ENCODE measurements around the gene CPNE7. TPM values are rescaled to one million over a fixed set of nuclear protein-coding genes. Genes with fewer than 3 reads are reported as not detected.
"Not testable (repeated sequence)": the region's sequence is repeated elsewhere in the genome, so short reads cannot be mapped to it uniquely, and the experiment has no call there.

CPNE7 gene
- total and polyA plus RNA-seq, 5 donors from 2014 or later = 0.11 to 0.81 (median 0.59) TPM; not detected in 1

DNA sequence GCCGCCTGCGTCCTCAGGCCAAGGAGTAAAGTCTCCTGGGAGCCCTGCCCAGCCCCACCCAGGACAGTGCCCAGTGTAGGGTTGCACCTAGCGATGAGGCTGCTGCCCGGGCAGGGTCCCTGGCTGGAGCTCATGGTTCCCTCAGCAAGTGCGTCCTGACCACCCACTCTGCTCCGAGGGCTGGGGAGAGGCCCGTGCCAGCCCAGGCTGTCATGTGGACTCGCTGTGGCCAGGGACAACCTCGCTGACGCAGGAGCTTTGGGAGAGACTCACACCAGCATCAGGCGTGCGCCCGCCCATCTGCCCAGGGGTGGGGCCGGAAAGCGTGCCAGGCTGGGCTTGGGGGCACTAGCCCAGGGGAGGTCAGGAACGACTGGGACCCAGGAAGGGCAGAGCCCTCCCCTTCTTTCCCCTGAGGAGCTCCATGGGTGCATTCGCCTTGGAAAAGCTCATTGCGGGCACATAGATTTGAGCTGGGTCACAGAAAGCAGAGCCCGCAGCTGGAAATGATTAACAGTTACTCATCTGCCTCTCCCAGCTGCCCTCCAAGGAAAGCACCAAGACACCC is 57.6 kb downstream of the CPNE7 start:
- Mint-ChIP-seq H3K4me1 (no peaks in the 10 kb centered on the region), H3K27me3 (no peaks in the 10 kb centered on the region), H3K36me3 (no peaks in the 10 kb centered on the region), H3K4me3 (no peak overlapping the region), H3K27ac (no peak overlapping the region), H3K9me3 (peaks cover 0 to 1% (median 0%) of the 10 kb centered on the region in 7 donors)
- Histone ChIP-seq H3K9me3 (ENCODE audit: control insufficient read depth in 2 of 2, low read length in 2 of 2) (no peaks in the 10 kb centered on the region), H3K4me1 (ENCODE audit: control insufficient read depth, insufficient read depth, low read length, poor library complexity, severe bottlenecking) (no peaks in the 10 kb centered on the region), H3K27me3 (ENCODE audit: control insufficient read depth, insufficient read depth, low read length) (no peaks in the 10 kb centered on the region), H3K4me3 (ENCODE audit: low read depth, low read length) (no peak overlapping the region), H3K36me3 (ENCODE audit: control insufficient read depth, insufficient read depth, low read length) (no peaks in the 10 kb centered on the region), H3K27ac (ENCODE audit: insufficient read depth, low read length, poor library complexity, severe bottlenecking) (no peak overlapping the region)
- no peak for ATAC-seq (ENCODE audit: low read depth in 2 of 2)
- DNase-seq = no peak

DNA sequence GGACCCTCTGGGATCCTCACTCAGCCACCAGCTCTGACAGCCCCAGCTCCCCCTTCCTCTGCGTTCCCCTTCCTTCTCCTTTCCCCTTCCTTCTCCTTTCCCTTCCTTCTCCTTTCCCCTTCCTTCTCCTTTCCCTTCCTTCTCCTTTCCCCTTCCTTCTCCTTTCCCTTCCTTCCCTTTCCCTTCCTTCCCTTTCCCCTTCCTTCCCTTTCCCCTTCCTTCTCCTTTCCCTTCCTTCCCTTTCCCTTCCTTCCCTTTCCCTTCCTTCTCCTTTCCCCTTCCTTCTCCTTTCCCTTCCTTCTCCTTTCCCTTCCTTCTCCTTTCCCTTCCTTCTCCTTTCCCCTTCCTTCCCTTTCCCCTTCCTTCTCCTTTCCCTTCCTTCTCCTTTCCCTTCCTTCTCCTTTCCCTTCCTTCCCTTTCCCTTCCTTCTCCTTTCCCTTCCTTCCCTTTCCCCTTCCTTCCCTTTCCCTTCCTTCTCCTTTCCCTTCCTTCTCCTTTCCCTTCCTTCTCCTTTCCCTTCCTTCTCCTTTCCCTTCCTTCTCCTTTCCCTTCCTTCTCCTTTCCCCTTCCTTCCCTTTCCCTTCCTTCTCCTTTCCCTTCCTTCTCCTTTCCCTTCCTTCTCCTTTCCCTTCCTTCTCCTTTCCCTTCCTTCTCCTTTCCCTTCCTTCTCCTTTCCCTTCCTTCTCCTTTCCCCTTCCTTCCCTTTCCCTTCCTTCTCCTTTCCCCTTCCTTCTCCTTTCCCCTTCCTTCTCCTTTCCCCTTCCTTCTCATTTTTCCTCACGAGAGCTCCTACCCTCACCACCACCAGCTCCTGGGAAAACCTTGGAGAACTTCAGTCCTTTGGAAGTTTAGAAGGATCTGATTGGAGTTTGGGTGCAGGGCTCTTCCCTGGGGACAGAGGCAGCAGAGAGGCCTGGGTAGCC is 59.2 kb downstream of the CPNE7 start:
- not testable (repeated sequence) for H3K36me3 ChIP-seq (ENCODE audit: control insufficient read depth, insufficient read depth, low read length); H3K27me3 Mint-ChIP-seq; H3K9me3 Mint-ChIP-seq; H3K4me1 Mint-ChIP-seq; H3K27ac ChIP-seq (ENCODE audit: insufficient read depth, low read length, poor library complexity, severe bottlenecking); H3K4me1 ChIP-seq (ENCODE audit: control insufficient read depth, insufficient read depth, low read length, poor library complexity, severe bottlenecking); H3K9me3 ChIP-seq (ENCODE audit: control insufficient read depth in 2 of 2, low read length in 2 of 2); H3K4me3 ChIP-seq (ENCODE audit: low read depth, low read length); H3K36me3 Mint-ChIP-seq; ATAC-seq (ENCODE audit: low read depth in 2 of 2); H3K27me3 ChIP-seq (ENCODE audit: control insufficient read depth, insufficient read depth, low read length); H3K4me3 Mint-ChIP-seq; H3K27ac Mint-ChIP-seq
- peak in 1 of 3 donors; percentile 16 for DNase-seq

DNA sequence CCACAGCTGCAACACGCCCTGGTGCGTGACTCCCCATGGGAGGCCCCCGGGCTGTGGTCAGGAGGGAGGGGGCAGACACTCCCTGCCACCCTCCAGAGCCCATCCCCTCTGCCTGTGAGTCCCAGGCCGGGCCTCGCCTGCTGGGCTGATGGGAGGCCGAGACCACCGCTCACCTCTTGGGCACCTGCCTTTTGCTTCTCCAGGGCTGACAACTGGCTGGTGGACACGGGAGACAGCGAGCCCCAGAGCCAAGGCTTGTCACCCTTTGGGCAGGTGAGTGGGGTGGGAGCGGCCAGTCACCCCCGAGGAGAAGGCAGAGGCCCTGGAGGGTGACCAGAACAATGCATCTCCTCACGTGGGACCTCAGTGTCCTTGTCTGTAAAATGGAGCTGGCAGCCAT is 61.1 kb downstream of the CPNE7 start:
- no peaks in the 10 kb centered on the region for H3K36me3 Mint-ChIP-seq
- no peak overlapping the region for H3K4me3 Mint-ChIP-seq
- DNase-seq (no peak), ATAC-seq (ENCODE audit: low read depth in 2 of 2) (no peak)
- peaks cover 6% of the 10 kb centered on the region for H3K4me1 ChIP-seq (ENCODE audit: control insufficient read depth, insufficient read depth, low read length, poor library complexity, severe bottlenecking)
- no peak overlapping the region for H3K4me3 ChIP-seq (ENCODE audit: low read depth, low read length)
- no peak overlapping the region for H3K27ac Mint-ChIP-seq
- H3K4me1 Mint-ChIP-seq = peaks cover 5 to 8% (median 7%) of the 10 kb centered on the region in 4 donors
- H3K27me3 Mint-ChIP-seq = peaks cover 4% of the 10 kb centered on the region
- H3K9me3 Mint-ChIP-seq = peaks cover 0 to 1% (median 0%) of the 10 kb centered on the region in 7 donors
- H3K36me3 ChIP-seq (ENCODE audit: control insufficient read depth, insufficient read depth, low read length) = no peaks in the 10 kb centered on the region
- no peaks in the 10 kb centered on the region for H3K9me3 ChIP-seq (ENCODE audit: control insufficient read depth in 2 of 2, low read length in 2 of 2)
- no peak overlapping the region for H3K27ac ChIP-seq (ENCODE audit: insufficient read depth, low read length, poor library complexity, severe bottlenecking)
- no peaks in the 10 kb centered on the region for H3K27me3 ChIP-seq (ENCODE audit: control insufficient read depth, insufficient read depth, low read length)

DNA sequence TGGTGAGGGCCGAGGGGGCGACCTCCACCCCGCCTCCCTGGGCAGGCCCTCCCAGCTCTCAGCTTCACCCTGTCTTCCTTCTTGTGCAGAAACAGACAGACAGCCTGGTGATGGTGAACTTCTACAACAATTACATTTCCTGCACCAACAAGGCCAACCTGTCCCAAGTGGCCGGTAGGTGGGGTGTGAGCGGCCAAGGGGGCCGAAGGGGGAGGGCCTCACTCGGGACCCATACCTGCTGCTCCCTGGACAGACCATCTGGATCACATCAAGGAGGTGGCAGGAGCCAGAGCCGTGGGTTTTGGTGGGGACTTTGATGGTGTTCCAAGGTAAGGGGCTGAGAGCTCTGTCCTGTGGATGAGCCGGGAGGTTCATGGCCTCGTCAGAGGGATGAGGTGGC is 61.8 kb downstream of the CPNE7 start:
- no peaks in the 10 kb centered on the region for H3K27me3 ChIP-seq (ENCODE audit: control insufficient read depth, insufficient read depth, low read length)
- H3K36me3 ChIP-seq (ENCODE audit: control insufficient read depth, insufficient read depth, low read length) = no peaks in the 10 kb centered on the region
- Mint-ChIP-seq H3K4me1 (peaks cover 5 to 8% (median 7%) of the 10 kb centered on the region in 4 donors), H3K4me3 (peak overlapping the region in 1 of 4 donors; percentile 21), H3K9me3 (peaks cover 0 to 1% (median 0%) of the 10 kb centered on the region in 7 donors), H3K27me3 (peaks cover 4% of the 10 kb centered on the region), H3K36me3 (no peaks in the 10 kb centered on the region), H3K27ac (no peak overlapping the region)
- DNase-seq (no peak), ATAC-seq (ENCODE audit: low read depth in 2 of 2) (no peak)
- H3K4me3 ChIP-seq (ENCODE audit: low read depth, low read length) = no peak overlapping the region
- H3K9me3 ChIP-seq (ENCODE audit: control insufficient read depth in 2 of 2, low read length in 2 of 2) = no peaks in the 10 kb centered on the region
- H3K27ac ChIP-seq (ENCODE audit: insufficient read depth, low read length, poor library complexity, severe bottlenecking) = no peak overlapping the region
- H3K4me1 ChIP-seq (ENCODE audit: control insufficient read depth, insufficient read depth, low read length, poor library complexity, severe bottlenecking) = peaks cover 6% of the 10 kb centered on the region

DNA sequence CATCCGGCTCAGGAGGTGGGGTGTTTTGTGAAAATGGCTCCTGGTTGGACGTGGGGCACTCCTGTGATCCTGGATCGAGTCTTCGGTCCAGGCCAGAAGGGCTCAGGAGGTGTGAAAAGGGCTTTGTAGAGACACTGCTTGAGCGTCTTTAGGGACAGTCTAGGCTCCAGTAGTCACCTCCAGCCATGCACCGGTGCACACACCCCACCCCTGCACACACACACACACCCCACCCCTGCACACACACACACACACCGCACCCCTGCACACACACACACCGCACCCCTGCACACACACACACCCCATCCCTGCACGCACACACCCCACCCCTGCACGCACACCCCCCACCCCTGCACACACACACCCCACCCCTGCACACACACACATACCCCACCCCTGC is 62.9 kb downstream of the CPNE7 start:
- Histone ChIP-seq H3K9me3 (ENCODE audit: control insufficient read depth in 2 of 2, low read length in 2 of 2) (no peaks in the 10 kb centered on the region), H3K4me3 (ENCODE audit: low read depth, low read length) (no peak overlapping the region), H3K36me3 (ENCODE audit: control insufficient read depth, insufficient read depth, low read length) (no peaks in the 10 kb centered on the region), H3K27me3 (ENCODE audit: control insufficient read depth, insufficient read depth, low read length) (no peaks in the 10 kb centered on the region), H3K4me1 (ENCODE audit: control insufficient read depth, insufficient read depth, low read length, poor library complexity, severe bottlenecking) (peaks cover 6% of the 10 kb centered on the region), H3K27ac (ENCODE audit: insufficient read depth, low read length, poor library complexity, severe bottlenecking) (no peak overlapping the region)
- Mint-ChIP-seq H3K27me3 (peaks cover 4% of the 10 kb centered on the region), H3K36me3 (no peaks in the 10 kb centered on the region), H3K4me3 (no peak overlapping the region), H3K9me3 (peaks cover 0 to 1% (median 0%) of the 10 kb centered on the region in 7 donors), H3K27ac (no peak overlapping the region), H3K4me1 (peaks cover 5 to 8% (median 7%) of the 10 kb centered on the region in 4 donors)
- no peak for ATAC-seq (ENCODE audit: low read depth in 2 of 2)
- no peak for DNase-seq

DNA sequence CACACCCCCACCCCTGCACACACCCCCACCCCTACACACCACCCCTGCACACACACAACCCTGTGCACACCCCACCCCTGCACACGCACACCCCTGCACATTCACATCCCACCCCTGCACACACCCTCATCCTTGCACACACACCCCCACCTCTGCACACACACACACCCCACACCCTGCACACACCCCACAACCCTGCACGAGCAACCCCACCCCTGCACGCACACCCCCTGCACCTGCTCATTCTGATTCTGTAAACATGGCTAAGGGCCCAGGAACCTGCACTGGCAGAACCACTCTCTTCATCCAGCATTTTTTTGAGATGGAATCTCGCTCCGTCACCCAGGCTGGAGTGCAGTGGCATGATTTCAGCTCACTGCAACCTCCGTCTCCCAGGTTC is 63.8 kb downstream of the CPNE7 start:
- no peak overlapping the region for H3K27ac ChIP-seq (ENCODE audit: insufficient read depth, low read length, poor library complexity, severe bottlenecking)
- H3K36me3 ChIP-seq (ENCODE audit: control insufficient read depth, insufficient read depth, low read length) = peaks cover 3% of the 10 kb centered on the region
- no peak overlapping the region for H3K4me3 ChIP-seq (ENCODE audit: low read depth, low read length)
- Mint-ChIP-seq H3K4me1 (peaks cover 5 to 8% (median 7%) of the 10 kb centered on the region in 4 donors), H3K9me3 (no peaks in the 10 kb centered on the region), H3K27ac (no peak overlapping the region), H3K27me3 (peaks cover 4% of the 10 kb centered on the region), H3K4me3 (no peak overlapping the region), H3K36me3 (no peaks in the 10 kb centered on the region)
- no peaks in the 10 kb centered on the region for H3K27me3 ChIP-seq (ENCODE audit: control insufficient read depth, insufficient read depth, low read length)
- ATAC-seq (ENCODE audit: low read depth in 2 of 2) (no peak), DNase-seq (no peak)
- H3K9me3 ChIP-seq (ENCODE audit: control insufficient read depth in 2 of 2, low read length in 2 of 2) = no peaks in the 10 kb centered on the region
- peaks cover 6% of the 10 kb centered on the region for H3K4me1 ChIP-seq (ENCODE audit: control insufficient read depth, insufficient read depth, low read length, poor library complexity, severe bottlenecking)

DNA sequence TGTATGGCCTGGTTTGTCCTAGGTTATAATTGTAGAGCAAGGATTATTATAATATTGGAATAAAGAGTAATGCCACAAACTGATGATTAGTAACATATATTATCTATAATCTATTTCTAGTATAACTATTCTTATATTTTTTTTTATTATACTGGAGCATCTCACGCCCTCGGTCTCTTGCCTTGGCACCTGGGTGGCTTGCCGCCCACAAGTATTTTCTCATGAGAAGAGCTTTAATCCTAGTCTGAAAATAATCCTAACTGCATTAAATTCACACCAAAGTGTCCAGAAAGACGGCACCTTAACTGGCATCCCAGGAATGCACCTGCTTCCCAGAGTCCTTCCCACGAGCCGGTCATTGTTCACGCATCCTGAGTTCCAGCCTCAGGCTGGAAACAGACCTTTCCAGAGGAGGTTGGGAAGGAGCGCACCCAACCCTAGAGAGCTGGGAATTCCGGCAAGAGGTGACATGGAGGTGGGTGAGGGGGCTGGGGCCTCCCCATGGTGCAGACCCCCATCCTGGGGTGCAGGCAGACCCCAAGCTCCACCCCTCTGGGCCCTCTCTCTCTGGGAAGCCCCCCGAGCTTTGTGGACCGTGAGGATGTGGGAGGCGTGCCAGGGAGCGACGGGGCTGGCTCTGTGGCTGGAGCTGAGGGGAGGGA is 66.0 kb downstream of the CPNE7 start:
- peaks cover 4% of the 10 kb centered on the region for H3K27me3 Mint-ChIP-seq
- ATAC-seq (ENCODE audit: low read depth in 2 of 2) (no peak), DNase-seq (no peak)
- no peaks in the 10 kb centered on the region for H3K9me3 ChIP-seq (ENCODE audit: control insufficient read depth in 2 of 2, low read length in 2 of 2)
- peak overlapping the region in 3 of 4 donors; percentile 38 to 67 (median 45) for H3K4me3 Mint-ChIP-seq
- peaks cover 5 to 8% (median 7%) of the 10 kb centered on the region in 4 donors for H3K4me1 Mint-ChIP-seq
- H3K4me3 ChIP-seq (ENCODE audit: low read depth, low read length) = no peak overlapping the region
- H3K36me3 Mint-ChIP-seq = peaks cover 11% of the 10 kb centered on the region
- peak overlapping the region in 1 of 3 donors; percentile 52 for H3K27ac Mint-ChIP-seq
- peak overlapping the region; percentile 14 for H3K27ac ChIP-seq (ENCODE audit: insufficient read depth, low read length, poor library complexity, severe bottlenecking)
- H3K4me1 ChIP-seq (ENCODE audit: control insufficient read depth, insufficient read depth, low read length, poor library complexity, severe bottlenecking) = peaks cover 6% of the 10 kb centered on the region
- no peaks in the 10 kb centered on the region for H3K9me3 Mint-ChIP-seq
- no peaks in the 10 kb centered on the region for H3K27me3 ChIP-seq (ENCODE audit: control insufficient read depth, insufficient read depth, low read length)
- H3K36me3 ChIP-seq (ENCODE audit: control insufficient read depth, insufficient read depth, low read length) = peaks cover 24% of the 10 kb centered on the region

Data from CD4-positive, CD25-positive, alpha-beta regulatory T cell (primary cell).